Fibroblast of lung (primary cell): ENCODE data around the gene CYTH4. TPM values are rescaled to one million over a fixed set of nuclear protein-coding genes. Genes with fewer than 3 reads are reported as not detected.
"Not testable (repeated sequence)": the region's sequence is repeated elsewhere in the genome, so short reads cannot be mapped to it uniquely, and the experiment has no call there.

Experiments used
- DNase-seq, 2 donors: peaks; one replicate each; pipeline versions ENCODE4 v3.0.0 to v3.0.0-alpha.2; 2010; ENCODE audit warnings: low read depth in 2 of 2
- H2AFZ ChIP-seq: 2 replicates; pipeline ENCODE4 v1.5.1; 2012; ENCODE audit warnings: low read length, control low read depth, inconsistent platforms
- H3K27ac ChIP-seq: 2 replicates; pipeline ENCODE4 v1.5.1; 2011; ENCODE audit warnings: low read length, control low read depth; ENCODE audit not compliant: insufficient read depth
- H3K27me3 ChIP-seq: 2 replicates; pipeline ENCODE4 v1.5.1; 2011; ENCODE audit warnings: mild to moderate bottlenecking, low read length; ENCODE audit not compliant: control insufficient read depth, insufficient read depth
- H3K36me3 ChIP-seq: 2 replicates; pipeline ENCODE4 v1.5.1; 2011; ENCODE audit warnings: low read length; ENCODE audit not compliant: control insufficient read depth, insufficient read depth
- H3K4me1 ChIP-seq: 2 replicates; pipeline ENCODE4 v1.5.1; 2011; ENCODE audit warnings: low read length; ENCODE audit not compliant: control insufficient read depth, insufficient read depth; ENCODE audit errors: extremely low read depth
- H3K4me2 ChIP-seq: 2 replicates; pipeline ENCODE4 v1.5.1; 2011; ENCODE audit warnings: low read length, control low read depth; ENCODE audit not compliant: insufficient read depth; ENCODE audit errors: extremely low read depth
- H3K4me3 ChIP-seq, 4 experiments: fragments of 200-600 bp in 1 of 4; sonication (generic) in 1 of 4; replicated peaks in 1 of 4; 2 replicates each; pipeline ENCODE4 v1.5.1; 2011 to 2016; ENCODE audit warnings: low read length in 4 of 4, low read depth in 3 of 4, mild to moderate bottlenecking in 3 of 4, control low read depth in 2 of 4, inconsistent platforms in 1 of 4, mixed read lengths in 1 of 4; ENCODE audit not compliant: insufficient read depth in 1 of 4; ENCODE audit errors: control extremely low read depth in 1 of 4
- H3K79me2 ChIP-seq: 2 replicates; pipeline ENCODE4 v1.5.1; 2012; ENCODE audit warnings: mild to moderate bottlenecking, low read length, inconsistent platforms; ENCODE audit not compliant: control insufficient read depth, insufficient read depth
- H3K9ac ChIP-seq: 2 replicates; pipeline ENCODE4 v1.5.1; 2011; ENCODE audit warnings: mild to moderate bottlenecking, low read length, control low read depth; ENCODE audit not compliant: insufficient read depth
- H3K9me3 ChIP-seq: 2 replicates; pipeline ENCODE4 v1.5.1; 2012; ENCODE audit warnings: low read depth, low read length; ENCODE audit not compliant: control insufficient read depth, insufficient read depth
- H4K20me1 ChIP-seq: 2 replicates; pipeline ENCODE4 v1.5.1; 2011; ENCODE audit warnings: low read length; ENCODE audit not compliant: control insufficient read depth, insufficient read depth; ENCODE audit errors: extremely low read depth
- EZH2 ChIP-seq: IDR thresholded peaks from 2 replicates; pipeline ENCODE4 v1.5.1; 2012; ENCODE audit warnings: low read length, control low read depth, mild to moderate bottlenecking; ENCODE audit errors: missing control alignments
- polyA plus RNA-seq, 2 donors: library from polyadenylated mRNA; depleted of rRNA in 1 of 2; stranded (reverse) in 1 of 2; unstranded in 1 of 2; fragments of >200 nt; gene quantifications; 2 replicates each; pipeline ENCODE4 v1.2.1, GENCODE V29; 2011 to 2012; ENCODE audit warnings: missing spikeins in 1 of 2
- total RNA-seq: library from RNA; depleted of rRNA; stranded (reverse); fragments of >200 nt; gene quantifications from 2 replicates; pipeline ENCODE4 v1.2.1, GENCODE V29; 2014
- TF ChIP-seq, protein P1 (sequence below), 2 donors: IDR thresholded peaks in 1 of 2; conservative IDR thresholded peaks in 1 of 2; 1 replicate in 1 of 2; 2 replicates in 1 of 2; pipeline ENCODE4 v1.5.1; 2011 to 2012; ENCODE audit warnings: low read length in 2 of 2, control low read depth in 1 of 2, inconsistent platforms in 1 of 2, low read depth in 1 of 2, mild to moderate bottlenecking in 1 of 2

CYTH4 gene
- total and polyA plus RNA-seq, 2 donors (not counting 1 experiment from before 2014, with no cell fraction given) = under 0.01 TPM; not detected in 1

DNA sequence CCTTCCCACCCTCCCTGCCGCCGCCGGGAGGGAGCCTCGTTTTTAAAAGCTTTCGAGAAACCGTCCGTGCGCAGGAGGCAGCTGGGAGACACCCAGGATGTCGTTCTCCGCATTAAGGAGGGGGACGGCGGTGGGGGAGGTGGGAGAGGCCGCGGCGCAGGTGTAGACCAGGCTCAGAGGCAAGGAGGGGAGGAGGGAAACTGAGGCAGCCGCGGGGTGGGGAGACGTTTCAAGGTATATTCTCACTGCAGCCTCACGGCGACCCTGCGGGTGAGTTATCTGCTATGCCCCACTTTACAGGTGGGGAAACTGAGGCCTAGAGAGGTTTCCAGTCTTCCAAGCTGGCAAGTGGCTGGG, 42.7 kb downstream of the CYTH4 start:
- H3K4me2 ChIP-seq = no peak overlapping the region
- H2AFZ ChIP-seq = no peak overlapping the region
- TF ChIP-seq, protein P1, sequence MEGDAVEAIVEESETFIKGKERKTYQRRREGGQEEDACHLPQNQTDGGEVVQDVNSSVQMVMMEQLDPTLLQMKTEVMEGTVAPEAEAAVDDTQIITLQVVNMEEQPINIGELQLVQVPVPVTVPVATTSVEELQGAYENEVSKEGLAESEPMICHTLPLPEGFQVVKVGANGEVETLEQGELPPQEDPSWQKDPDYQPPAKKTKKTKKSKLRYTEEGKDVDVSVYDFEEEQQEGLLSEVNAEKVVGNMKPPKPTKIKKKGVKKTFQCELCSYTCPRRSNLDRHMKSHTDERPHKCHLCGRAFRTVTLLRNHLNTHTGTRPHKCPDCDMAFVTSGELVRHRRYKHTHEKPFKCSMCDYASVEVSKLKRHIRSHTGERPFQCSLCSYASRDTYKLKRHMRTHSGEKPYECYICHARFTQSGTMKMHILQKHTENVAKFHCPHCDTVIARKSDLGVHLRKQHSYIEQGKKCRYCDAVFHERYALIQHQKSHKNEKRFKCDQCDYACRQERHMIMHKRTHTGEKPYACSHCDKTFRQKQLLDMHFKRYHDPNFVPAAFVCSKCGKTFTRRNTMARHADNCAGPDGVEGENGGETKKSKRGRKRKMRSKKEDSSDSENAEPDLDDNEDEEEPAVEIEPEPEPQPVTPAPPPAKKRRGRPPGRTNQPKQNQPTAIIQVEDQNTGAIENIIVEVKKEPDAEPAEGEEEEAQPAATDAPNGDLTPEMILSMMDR (conservative IDR thresholded peaks at IDR 0.05 in 1 of 2, IDR thresholded peaks at IDR 0.05 in 1 of 2; ENCODE audit: low read depth in 1 of 2, low read length in 2 of 2) = no peak
- TF ChIP-seq EZH2 = no peak
- H3K4me1 ChIP-seq = peaks cover 2% of the 10 kb centered on the region
- DNase-seq = no peak
- no peak overlapping the region for H3K9ac ChIP-seq
- H3K9me3 ChIP-seq = no peaks in the 10 kb centered on the region
- no peaks in the 10 kb centered on the region for H3K79me2 ChIP-seq
- H3K36me3 ChIP-seq = no peaks in the 10 kb centered on the region
- no peak overlapping the region for H3K27ac ChIP-seq
- H3K4me3 ChIP-seq = no peak overlapping the region
- peaks cover 27% of the 10 kb centered on the region for H3K27me3 ChIP-seq
- no peaks in the 10 kb centered on the region for H4K20me1 ChIP-seq

DNA sequence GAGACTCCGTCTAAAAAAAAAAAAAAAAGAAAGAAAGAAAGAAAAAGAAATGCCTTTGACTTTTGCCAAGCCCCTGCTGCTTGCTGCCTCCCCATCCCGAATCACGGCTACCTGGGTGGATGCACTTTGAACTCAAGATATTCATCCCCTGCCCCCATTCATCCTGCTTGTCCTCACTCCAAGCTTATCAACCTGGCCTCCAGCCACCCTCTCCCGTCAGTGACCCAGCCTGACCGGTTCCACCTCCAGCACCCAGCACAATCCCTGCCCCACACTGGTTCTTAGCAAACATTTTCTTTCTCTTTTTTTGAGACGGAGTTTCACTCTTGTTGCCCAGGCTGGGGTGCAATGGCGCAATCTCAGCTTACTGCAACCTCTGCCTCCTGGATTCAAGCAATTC, 44.4 kb downstream of the CYTH4 start:
- no peak overlapping the region for H3K9ac ChIP-seq
- H3K4me3 ChIP-seq = no peak overlapping the region
- H3K36me3 ChIP-seq = no peaks in the 10 kb centered on the region
- H3K4me1 ChIP-seq = peaks cover 6% of the 10 kb centered on the region
- TF ChIP-seq, protein P1 (conservative IDR thresholded peaks at IDR 0.05 in 1 of 2, IDR thresholded peaks at IDR 0.05 in 1 of 2; ENCODE audit: low read depth in 1 of 2, low read length in 2 of 2) = no peak
- no peak for TF ChIP-seq EZH2
- H3K9me3 ChIP-seq = no peaks in the 10 kb centered on the region
- no peak for DNase-seq
- H3K27me3 ChIP-seq = peaks cover 23% of the 10 kb centered on the region
- H2AFZ ChIP-seq = no peak overlapping the region
- no peaks in the 10 kb centered on the region for H3K79me2 ChIP-seq
- H3K4me2 ChIP-seq = no peak overlapping the region
- no peaks in the 10 kb centered on the region for H4K20me1 ChIP-seq
- no peak overlapping the region for H3K27ac ChIP-seq

DNA sequence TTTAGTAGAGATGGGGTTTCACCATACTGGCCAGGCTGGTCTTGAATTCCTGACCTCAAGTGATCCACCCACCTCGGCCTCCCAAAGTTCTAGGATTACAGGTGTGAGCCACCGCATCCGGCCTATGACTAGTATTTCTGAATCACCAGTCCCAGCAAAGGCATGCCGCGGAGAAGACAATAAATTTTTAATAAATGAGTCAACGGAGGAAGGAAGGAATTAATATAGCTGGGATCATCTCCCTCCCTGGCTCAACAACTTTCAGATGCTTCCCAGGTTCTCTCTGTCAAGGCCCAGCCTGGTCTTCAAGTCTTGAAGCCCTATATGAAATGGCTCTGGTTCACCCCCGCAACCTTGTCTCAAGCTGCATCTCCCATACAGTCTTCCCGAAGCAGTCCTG, 45.7 kb downstream of the CYTH4 start:
- no peaks in the 10 kb centered on the region for H4K20me1 ChIP-seq
- no peak overlapping the region for H3K4me2 ChIP-seq
- H2AFZ ChIP-seq = no peak overlapping the region
- H3K9ac ChIP-seq = no peak overlapping the region
- no peak overlapping the region for H3K4me3 ChIP-seq
- no peaks in the 10 kb centered on the region for H3K9me3 ChIP-seq
- H3K27ac ChIP-seq = peak overlapping the region; percentile 38
- H3K4me1 ChIP-seq = peaks cover 6% of the 10 kb centered on the region
- peaks cover 30% of the 10 kb centered on the region for H3K27me3 ChIP-seq
- TF ChIP-seq EZH2 = no peak
- TF ChIP-seq, protein P1 (conservative IDR thresholded peaks at IDR 0.05 in 1 of 2, IDR thresholded peaks at IDR 0.05 in 1 of 2; ENCODE audit: low read depth in 1 of 2, low read length in 2 of 2) = no peak
- H3K79me2 ChIP-seq = no peaks in the 10 kb centered on the region
- H3K36me3 ChIP-seq = no peaks in the 10 kb centered on the region
- DNase-seq = peak; percentile 47 to 92

DNA sequence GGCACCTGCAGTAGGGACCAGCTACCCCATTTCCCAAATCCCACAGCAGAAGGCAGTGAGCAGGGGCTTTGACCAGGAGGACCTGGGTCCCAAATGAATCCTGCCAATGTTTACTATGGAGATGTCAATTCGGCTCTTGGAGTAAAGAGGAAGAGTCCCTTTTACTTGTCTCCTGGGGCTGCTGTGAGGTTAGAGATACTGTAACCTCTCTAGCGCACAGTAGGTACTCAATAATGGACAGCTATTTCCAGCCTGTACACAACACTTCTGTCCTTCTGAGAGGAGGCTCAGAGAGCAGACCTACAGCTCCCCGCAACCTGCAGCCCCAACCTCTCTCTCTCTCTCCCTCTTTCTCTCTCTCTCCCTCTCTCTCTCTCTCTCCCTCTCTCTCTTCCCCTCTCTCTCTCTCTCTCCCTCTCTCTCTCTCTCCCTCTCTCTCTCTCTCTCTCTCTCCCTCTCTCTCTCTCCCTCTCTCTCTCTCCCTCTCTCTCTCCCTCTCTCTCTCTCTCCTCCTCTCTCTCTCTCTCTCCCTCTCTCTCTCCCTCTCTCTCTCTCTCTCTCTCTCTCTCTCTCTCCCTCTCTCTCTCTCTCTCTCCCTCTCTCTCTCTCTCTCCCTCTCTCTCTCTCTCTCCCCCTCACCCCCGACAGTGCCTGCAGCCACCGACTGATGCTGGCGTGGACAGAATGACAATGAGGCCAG, 46.4 kb downstream of the CYTH4 start:
- not testable (repeated sequence) for H3K4me3 ChIP-seq, H4K20me1 ChIP-seq, H2AFZ ChIP-seq, H3K79me2 ChIP-seq, H3K4me2 ChIP-seq, H3K36me3 ChIP-seq, DNase-seq, H3K9ac ChIP-seq, H3K4me1 ChIP-seq, H3K9me3 ChIP-seq
- H3K27ac ChIP-seq = peak overlapping the region; percentile 38
- peaks cover 35% of the 10 kb centered on the region for H3K27me3 ChIP-seq
